Heart left ventricle (tissue), 16 donors: ENCODE results near the gene TRPM2. TPM values are rescaled to one million over a fixed set of nuclear protein-coding genes. Genes with fewer than 3 reads are reported as not detected.

Source experiments
- ATAC-seq, 4 donors: fragments of 200-7000 bp; cut with Tn5 transposase; one replicate each; pipeline ENCODE4 v1.9.1; 2020 to 2022; ENCODE audit warnings: moderate library complexity in 4 of 4, mild to moderate bottlenecking in 3 of 4, moderate number of reproducible peaks in 1 of 4
- DNase-seq, 5 donors: peaks; one replicate each; pipeline ENCODE4 v3.0.0-alpha.2; 2020
- H3K27ac ChIP-seq, 12 donors: fragments of 200-600 bp; sonication (generic) in 4 of 12; one replicate each; pipeline versions ENCODE4 v1.5.0 to v1.8.0; 2016 to 2022; ENCODE audit warnings: mild to moderate bottlenecking in 2 of 12
- H3K27me3 ChIP-seq, 9 donors: fragments of 200-600 bp; sonication (generic) in 2 of 9; one replicate each; pipeline versions ENCODE4 v1.5.1 to v1.8.0; 2016 to 2022; ENCODE audit warnings: mild to moderate bottlenecking in 3 of 9
- H3K36me3 ChIP-seq, 9 donors: fragments of 200-600 bp; sonication (generic) in 2 of 9; one replicate each; pipeline versions ENCODE4 v1.5.0 to v1.8.0; 2018 to 2022; ENCODE audit warnings: mild to moderate bottlenecking in 2 of 9
- H3K4me1 ChIP-seq, 12 donors: fragments of 200-600 bp; sonication (generic) in 4 of 12; one replicate each; pipeline versions ENCODE4 v1.5.0 to v1.8.0; 2016 to 2022; ENCODE audit warnings: mild to moderate bottlenecking in 3 of 12
- H3K4me3 ChIP-seq, 12 donors: fragments of 200-600 bp; sonication (generic) in 4 of 12; one replicate each; pipeline versions ENCODE4 v1.5.0 to v1.8.0; 2017 to 2022; ENCODE audit warnings: mild to moderate bottlenecking in 9 of 12, moderate library complexity in 4 of 12
- H3K9me3 ChIP-seq, 12 donors: fragments of 200-600 bp; sonication (generic) in 4 of 12; one replicate each; pipeline versions ENCODE4 v1.5.0 to v1.8.0; 2016 to 2022; ENCODE audit warnings: mild to moderate bottlenecking in 1 of 12
- POLR2A ChIP-seq, 2 donors: fragments of 450-650 bp; IDR thresholded peaks; one replicate each; pipeline ENCODE4 v1.6.1; 2017; ENCODE audit warnings: antibody characterized with exemption in 2 of 2, mild to moderate bottlenecking in 2 of 2, moderate library complexity in 2 of 2
- WGBS, 4 donors: extraction: QIAGEN DNeasy Blood & Tissue Kit in 2 of 4; methylation state at CpG; one replicate each; pipeline versions ENCODE4 v1.1.5 to v1.1.7; 2013 to 2018; 5-methylcytosine and 5-hydroxymethylcytosine counted together
- intact Hi-C, 10 donors: fragments of 100-400 bp; cut with DNase I; formaldehyde crosslinking; loops; one replicate each; pipeline versions ENCODE4 v1.11.1 to v1.14.2; 2022
- polyA plus RNA-seq, 2 donors: library from polyadenylated mRNA; stranded (reverse); fragments of 200-250 nt; gene quantifications; one replicate each; pipeline ENCODE4 v1.2.3, GENCODE V29; 2013
- total RNA-seq, 9 donors: library from RNA; depleted of rRNA in 2 of 9; stranded (reverse); fragments of >200 nt in 2 of 9; fragmentation: NEBNext Ultra II Directional in 3 of 9; extraction: Animal tissue kit (Norgen Biotek cat#: 25700) in 3 of 9; gene quantifications; one replicate each; pipeline versions ENCODE4 v1.1.0 to v1.2.4, GENCODE V29; 2016 to 2023
- TF ChIP-seq, protein P1 (sequence below), 12 donors: fragments of 200-600 bp; sonication (generic) in 4 of 12; IDR thresholded peaks; one replicate each; pipeline versions ENCODE4 v1.5.0 to v1.8.0; 2018 to 2022; ENCODE audit warnings: antibody characterized with exemption in 12 of 12, mild to moderate bottlenecking in 5 of 12
- donor health status: ischemic (EF 13 %, LVEDD 7.1; RV severe dilation, severe dysfunction).
- donor health status: healthy with polysubstance abuse.
- donor health status: DM: no; HTN: yes; CAD: no.
- donor health status: DM: no; HTN: no; CAD: no.
- donor health status: ischemic (EF 25% LVEDD 6.9; RV normal size, moderate dysfunction).
- donor health status: ischemic (EF 25% LVEDD 5.7; RV mildly dilated, moderate dysfunction).
- donor health status: healthy.
- donor health status: DM: yes; HTN: yes; CAD: no.
- donor health status: ischemic (EF 35%, LVEDD 5.7; RV mildly dilated, moderate dysfunction).
- donor health status: nonischemic (EF 11% LVEDD 7.7; RV severe dilation, severe dysfunction).
- donor health status: DM: yes; HTN: yes; CAD: no.
- donor health status: PGD.
- donor health status: ischemic (EF 29% LVEDD 5.4; RV normal size, mild dysfunction).
- donor health status: nonischemic (EF 23%, LVEDD 6.1; RV moderate dilation, normal function).

Gene TRPM2
- total and polyA plus RNA-seq, 11 donors: 0.66 to 20.5 (median 1.2) TPM

GRCh38 chr21:44480200-44481053 is 127.0 kb downstream of the TRPM2 start:
- Histone ChIP-seq H3K4me3 (no peak overlapping the region), H3K9me3 (no peaks in the 10 kb centered on the region), H3K4me1 (peaks cover 0 to 17% (median 3%) of the 10 kb centered on the region in 12 donors), H3K27me3 (peaks cover 0 to 10% (median 0%) of the 10 kb centered on the region in 9 donors), H3K27ac (no peak overlapping the region), H3K36me3 (no peaks in the 10 kb centered on the region)
- intact Hi-C loops: loop anchor here in 1 of 10 donors (5.0 kb wide), 1 partner anchor 183 kb away; no protein-coding TSS in a partner anchor
- no peak for DNase-seq
- 74 to 85% (median 79%) methylated on average over 14 to 16 of the region's 16 CpGs for WGBS, 4 donors
- no peak for ATAC-seq
- TF ChIP-seq POLR2A (IDR thresholded peaks at IDR 0.05): no peak
- TF ChIP-seq, protein P1, sequence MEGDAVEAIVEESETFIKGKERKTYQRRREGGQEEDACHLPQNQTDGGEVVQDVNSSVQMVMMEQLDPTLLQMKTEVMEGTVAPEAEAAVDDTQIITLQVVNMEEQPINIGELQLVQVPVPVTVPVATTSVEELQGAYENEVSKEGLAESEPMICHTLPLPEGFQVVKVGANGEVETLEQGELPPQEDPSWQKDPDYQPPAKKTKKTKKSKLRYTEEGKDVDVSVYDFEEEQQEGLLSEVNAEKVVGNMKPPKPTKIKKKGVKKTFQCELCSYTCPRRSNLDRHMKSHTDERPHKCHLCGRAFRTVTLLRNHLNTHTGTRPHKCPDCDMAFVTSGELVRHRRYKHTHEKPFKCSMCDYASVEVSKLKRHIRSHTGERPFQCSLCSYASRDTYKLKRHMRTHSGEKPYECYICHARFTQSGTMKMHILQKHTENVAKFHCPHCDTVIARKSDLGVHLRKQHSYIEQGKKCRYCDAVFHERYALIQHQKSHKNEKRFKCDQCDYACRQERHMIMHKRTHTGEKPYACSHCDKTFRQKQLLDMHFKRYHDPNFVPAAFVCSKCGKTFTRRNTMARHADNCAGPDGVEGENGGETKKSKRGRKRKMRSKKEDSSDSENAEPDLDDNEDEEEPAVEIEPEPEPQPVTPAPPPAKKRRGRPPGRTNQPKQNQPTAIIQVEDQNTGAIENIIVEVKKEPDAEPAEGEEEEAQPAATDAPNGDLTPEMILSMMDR (IDR thresholded peaks at IDR 0.05): no peak

DNA sequence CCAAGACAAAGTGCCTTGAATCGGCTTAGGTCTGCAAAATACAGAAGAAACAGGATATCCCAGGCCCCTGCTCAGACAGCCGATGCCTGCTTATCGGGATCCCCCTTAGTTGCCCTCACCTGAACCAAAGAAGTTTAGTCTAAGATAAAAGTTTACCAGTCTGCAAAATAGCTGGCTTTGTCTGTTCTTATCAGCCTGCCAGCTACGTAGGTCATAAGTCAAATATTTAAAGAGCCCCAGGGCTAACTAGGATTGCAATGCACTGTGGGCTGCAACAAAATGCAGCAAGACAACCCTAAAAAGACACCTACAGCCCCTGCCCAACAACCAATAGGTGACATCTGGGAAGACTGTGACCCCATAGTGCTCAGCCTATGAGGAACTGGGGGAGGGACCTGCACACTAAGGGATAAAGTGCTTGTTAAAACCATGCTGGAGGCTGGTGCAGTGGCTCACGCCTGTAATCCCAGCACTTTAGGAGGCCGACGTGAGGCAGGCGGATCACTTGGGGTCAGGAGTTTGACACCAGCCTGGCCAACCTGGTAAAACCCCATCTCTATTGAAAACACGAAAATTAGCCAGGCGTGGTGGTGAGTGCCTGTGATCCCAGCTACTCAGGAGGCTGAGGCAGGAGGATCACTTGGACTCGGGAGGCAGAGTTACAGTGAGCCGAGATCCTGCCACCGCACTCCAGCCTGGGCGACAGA is 129.3 kb downstream of the TRPM2 start:
- no peaks in the 10 kb centered on the region for H3K36me3 ChIP-seq
- no peak overlapping the region for H3K27ac ChIP-seq
- DNase-seq: no peak
- no peak for ATAC-seq
- 60 to 81% (median 78%) methylated on average over 5 to 14 of the region's 14 CpGs for WGBS, 4 donors
- TF ChIP-seq, protein P1 (IDR thresholded peaks at IDR 0.05): no peak
- TF ChIP-seq POLR2A (IDR thresholded peaks at IDR 0.05): no peak
- peaks cover 0 to 14% (median 3%) of the 10 kb centered on the region in 12 donors for H3K4me1 ChIP-seq
- H3K27me3 ChIP-seq: peaks cover 0 to 20% (median 0%) of the 10 kb centered on the region in 9 donors
- H3K9me3 ChIP-seq: no peaks in the 10 kb centered on the region
- intact Hi-C loops: loop anchor here in 1 of 10 donors (5.0 kb wide), 1 partner anchor 185 kb away; no protein-coding TSS in a partner anchor
- H3K4me3 ChIP-seq: no peak overlapping the region

DNA sequence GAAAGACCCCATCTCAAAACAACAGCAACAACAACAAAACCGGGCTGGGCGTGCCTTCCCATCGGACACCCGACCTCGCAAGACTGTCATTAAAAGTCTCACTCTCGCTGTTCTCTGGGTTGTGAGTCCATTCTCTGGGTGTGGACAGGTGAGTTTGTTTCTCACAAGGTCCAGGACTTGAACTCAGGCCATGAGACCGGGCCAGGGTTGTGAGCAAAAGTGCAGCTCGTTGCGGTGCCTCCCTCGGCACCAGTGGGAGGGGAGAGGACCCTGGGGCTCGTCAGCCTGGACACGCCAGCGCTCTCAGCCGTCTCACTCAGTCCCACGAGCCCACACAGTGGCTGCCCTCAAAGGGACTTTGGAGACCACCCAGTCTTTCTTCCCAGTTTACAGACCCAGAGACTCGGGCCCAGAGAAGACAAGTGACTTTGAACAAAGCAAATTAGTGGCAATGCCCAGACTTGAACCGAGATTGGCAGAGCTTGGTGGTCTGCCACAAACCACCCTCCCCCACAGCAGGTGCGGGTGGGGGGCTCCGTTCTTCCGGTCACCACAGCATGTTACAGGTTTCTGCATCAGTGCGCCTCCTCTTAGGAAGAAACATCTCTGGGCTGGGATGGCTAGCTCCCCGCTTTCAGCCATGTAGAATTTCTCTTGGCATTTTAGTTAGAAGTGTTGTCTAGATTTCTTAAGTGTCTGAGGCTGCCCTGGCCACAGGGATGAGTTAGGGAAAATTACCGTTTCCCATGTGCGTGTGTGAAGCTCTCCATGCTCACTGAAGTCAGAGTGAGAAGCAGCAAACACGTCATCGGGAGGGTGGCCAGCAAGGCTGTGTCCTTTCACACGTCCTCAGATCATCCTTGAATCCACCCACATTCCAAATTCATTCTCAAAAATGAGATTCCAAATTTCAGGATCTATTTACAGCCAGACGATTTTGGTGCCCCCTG is 130.1 kb downstream of the TRPM2 start:
- Histone ChIP-seq H3K36me3 (no peaks in the 10 kb centered on the region), H3K9me3 (no peaks in the 10 kb centered on the region), H3K4me3 (no peak overlapping the region), H3K4me1 (peaks cover 0 to 6% (median under 1%) of the 10 kb centered on the region in 12 donors), H3K27me3 (peaks cover 0 to 20% (median 0%) of the 10 kb centered on the region in 9 donors), H3K27ac (no peak overlapping the region)
- DNase-seq: no peak
- intact Hi-C loops: loop anchor here in 1 of 10 donors (5.0 kb wide), 1 partner anchor 186 kb away; no protein-coding TSS in a partner anchor
- 73 to 84% (median 80%) methylated on average over 13 to 28 of the region's 28 CpGs for WGBS, 4 donors
- no peak for ATAC-seq
- TF ChIP-seq, protein P1 (IDR thresholded peaks at IDR 0.05): no peak
- TF ChIP-seq POLR2A (IDR thresholded peaks at IDR 0.05): no peak
